ENCODE data around the gene LRMDA.

Gene LRMDA

GRCh38 chr10:76051007-76051936 lies 619.8 kb downstream of the LRMDA start:
- POLR2A ChIA-PET, result no interaction called here
- Histone ChIP-seq H3K4me3 (ENCODE audit: low read depth, low read length) (no peak overlapping the region), H3K36me3 (ENCODE audit: control insufficient read depth in 2 of 2, insufficient read depth in 1 of 2, low read length in 2 of 2) (no peaks in the 10 kb centered on the region), H3K9me3 (ENCODE audit: control insufficient read depth, insufficient read depth, low read depth, low read length) (no peaks in the 10 kb centered on the region), H3K27ac (ENCODE audit: extremely low read depth, low read depth, low read length) (no peak overlapping the region), H3K4me1 (ENCODE audit: control insufficient read depth, insufficient read depth, low read length) (no peaks in the 10 kb centered on the region)
- CTCF ChIA-PET, result interaction anchor here (0.6 kb wide), 1 partner anchor 14 kb away, joined by 3 read pairs; no protein-coding TSS in a partner anchor
- no peak for TF ChIP-seq PRDM10 (tag by site-specific recombination; IDR thresholded peaks at IDR 0.05)
- TF ChIP-seq ZNF394 (tag by site-specific recombination; IDR thresholded peaks at IDR 0.05; ENCODE audit: borderline replicate concordance), result no peak
- TF ChIP-seq PRDM2 (tag by site-specific recombination; IDR thresholded peaks at IDR 0.05; ENCODE audit: borderline replicate concordance), result no peak
- no peak for TF ChIP-seq ZBTB6 (tag by site-specific recombination; IDR thresholded peaks at IDR 0.05)
- TF ChIP-seq ZNF704 (tag by site-specific recombination; IDR thresholded peaks at IDR 0.05), result no peak
- no peak for TF ChIP-seq ZNF654 (tag by site-specific recombination; IDR thresholded peaks at IDR 0.05; ENCODE audit: low read depth)
- no peak for TF ChIP-seq MZF1 (tag by site-specific recombination; IDR thresholded peaks at IDR 0.05; ENCODE audit: borderline replicate concordance)
- no peak for TF ChIP-seq BCL6B (tag by site-specific recombination; IDR thresholded peaks at IDR 0.05)
- no peak for TF ChIP-seq ZXDB (tag by site-specific recombination; IDR thresholded peaks at IDR 0.05)
- TF ChIP-seq ZNF274 (IDR thresholded peaks at IDR 0.05; ENCODE audit: low read length), result no peak
- no peak for TF ChIP-seq ZNF274 (tag by site-specific recombination; IDR thresholded peaks at IDR 0.05; ENCODE audit: borderline replicate concordance)
- peak; percentile 60 for TF ChIP-seq SP7 (tag by site-specific recombination; IDR thresholded peaks at IDR 0.05)
- no peak for TF ChIP-seq ZNF211 (tag by site-specific recombination; IDR thresholded peaks at IDR 0.05; ENCODE audit: low read depth)
- no peak for TF ChIP-seq ZBTB20 (tag by site-specific recombination; IDR thresholded peaks at IDR 0.05)
- TF ChIP-seq ZNF596 (tag by site-specific recombination; IDR thresholded peaks at IDR 0.05), result no peak
- TF ChIP-seq EGR2 (tag by site-specific recombination; IDR thresholded peaks at IDR 0.05; ENCODE audit: low read depth), result peak; percentile 67
- peak; percentile 47 for TF ChIP-seq ZFHX2 (tag by site-specific recombination; conservative IDR thresholded peaks at IDR 0.05)
- no peak for TF ChIP-seq ZFP69B (tag by site-specific recombination; IDR thresholded peaks at IDR 0.05)
- no peak for TF ChIP-seq ZNF837 (tag by site-specific recombination; IDR thresholded peaks at IDR 0.05)
- no peak for TF ChIP-seq ZNF555 (tag by site-specific recombination; conservative IDR thresholded peaks at IDR 0.05)
